Breast epithelium (tissue), 4 donors: Measurements from ENCODE around the gene NCKAP5L. TPM values are rescaled to one million over a fixed set of nuclear protein-coding genes. Genes with fewer than 3 reads are reported as not detected.

Experiments
- DNase-seq, 2 donors: peaks; one replicate each; pipeline ENCODE4 v3.0.0-alpha.2; 2019; ENCODE audit warnings: low spot score in 2 of 2
- H3K27ac ChIP-seq, 2 donors: fragments of 200-600 bp; sonication (generic) in 1 of 2; one replicate each; pipeline ENCODE4 v1.5.1; 2016 to 2019; ENCODE audit warnings: mild to moderate bottlenecking in 1 of 2
- H3K27me3 ChIP-seq, 2 donors: fragments of 200-600 bp; sonication (generic) in 1 of 2; one replicate each; pipeline versions ENCODE4 v1.5.1 to v1.6.0; 2017 to 2019; ENCODE audit warnings: control low read depth in 1 of 2, mild to moderate bottlenecking in 1 of 2
- H3K36me3 ChIP-seq: fragments of 200-600 bp; one replicate; pipeline ENCODE4 v1.5.1; 2019
- H3K4me1 ChIP-seq, 2 donors: fragments of 200-600 bp; sonication (generic); one replicate each; pipeline ENCODE4 v1.5.1; 2016 to 2019; ENCODE audit warnings: control low read depth in 1 of 2
- H3K4me3 ChIP-seq, 3 donors: fragments of 200-600 bp; sonication (generic); 1 replicate in 2 of 3; 2 replicates in 1 of 3; pipeline ENCODE4 v1.5.1; 2016 to 2019; ENCODE audit warnings: mild to moderate bottlenecking in 3 of 3, moderate library complexity in 2 of 3
- H3K9me3 ChIP-seq, 2 donors: fragments of 200-600 bp; sonication (generic) in 1 of 2; one replicate each; pipeline ENCODE4 v1.5.1; 2016 to 2019; ENCODE audit warnings: control low read depth in 1 of 2
- POLR2A ChIP-seq: fragments of 450-650 bp; IDR thresholded peaks from one replicate; pipeline ENCODE4 v1.6.1; 2016; ENCODE audit warnings: antibody characterized with exemption, mild to moderate bottlenecking, moderate library complexity
- POLR2AphosphoS5 ChIP-seq, 3 donors: sonication (generic); formaldehyde crosslinking; IDR thresholded peaks; one replicate each; pipeline ENCODE4 v1.6.1; 2017; ENCODE audit warnings: antibody characterized with exemption in 3 of 3
- intact Hi-C: fragments of 100-400 bp; cut with DNase I; formaldehyde crosslinking; loops from one replicate; pipeline ENCODE4 v1.15.1; 2023; ENCODE audit warnings: low total_unique reads
- total RNA-seq, 3 donors: library from RNA; depleted of rRNA; stranded (reverse); fragments of >200 nt; gene quantifications; one replicate each; pipeline ENCODE4 v1.1.0, GENCODE V29; 2016
- TF ChIP-seq, protein P1 (sequence below), 3 donors: fragments of 450-650 bp; IDR thresholded peaks; one replicate each; pipeline ENCODE4 v1.5.1; 2016 to 2017; ENCODE audit warnings: antibody characterized with exemption in 3 of 3, mild to moderate bottlenecking in 3 of 3, moderate library complexity in 3 of 3

NCKAP5L gene
- total RNA-seq, 3 donors from 2014 or later = 11.4 to 15.8 (median 12.1) TPM

DNA sequence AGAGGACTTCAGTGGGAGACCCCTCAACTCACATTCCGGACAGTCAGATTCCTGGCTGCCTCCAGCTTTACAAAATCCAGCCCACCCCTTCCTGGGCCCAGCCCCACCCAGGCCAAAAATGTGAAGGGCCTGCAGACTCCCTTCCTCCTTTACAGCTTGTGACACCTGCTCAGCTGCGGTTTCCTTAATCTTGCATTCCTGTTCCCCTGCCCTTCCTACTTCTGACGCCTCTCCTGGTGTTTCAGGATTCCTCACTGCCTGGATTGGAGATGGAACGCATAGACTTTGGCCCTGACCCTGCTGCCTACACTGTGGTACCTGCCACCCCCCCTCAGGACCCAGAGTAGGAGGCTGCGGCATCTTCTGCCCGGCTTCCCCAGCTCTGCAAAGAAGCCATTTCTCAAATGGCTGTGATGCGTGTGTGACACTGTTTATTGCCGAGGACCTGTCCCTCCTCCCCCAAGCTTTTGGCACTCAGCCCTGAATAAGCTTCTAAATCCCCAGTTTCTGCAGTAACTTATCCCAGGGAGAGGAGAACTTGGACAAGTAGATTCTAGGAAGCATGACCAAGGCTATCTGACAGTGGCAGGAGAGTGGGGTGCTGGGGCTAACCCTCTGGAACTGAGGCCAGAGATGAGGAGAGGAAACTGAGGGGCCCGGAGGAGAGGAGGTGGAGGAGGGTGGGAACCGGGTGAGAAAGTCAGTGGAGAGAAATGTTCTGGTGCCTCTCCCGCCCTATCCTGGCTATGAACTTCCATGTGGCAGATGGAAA is 39.5 kb upstream of the NCKAP5L start:
- no peaks in the 10 kb centered on the region for H3K27me3 ChIP-seq
- H3K27ac ChIP-seq = peak overlapping the region; percentile 67 to 88
- intact Hi-C loops = loop anchor here (1.0 kb wide), 1 partner anchor 24 kb away; no protein-coding TSS in a partner anchor
- DNase-seq = no peak
- H3K4me1 ChIP-seq = peaks cover 6 to 26% of the 10 kb centered on the region in 2 donors
- H3K9me3 ChIP-seq = no peaks in the 10 kb centered on the region
- no peak overlapping the region for H3K4me3 ChIP-seq
- no peaks in the 10 kb centered on the region for H3K36me3 ChIP-seq
- TF ChIP-seq, protein P1, sequence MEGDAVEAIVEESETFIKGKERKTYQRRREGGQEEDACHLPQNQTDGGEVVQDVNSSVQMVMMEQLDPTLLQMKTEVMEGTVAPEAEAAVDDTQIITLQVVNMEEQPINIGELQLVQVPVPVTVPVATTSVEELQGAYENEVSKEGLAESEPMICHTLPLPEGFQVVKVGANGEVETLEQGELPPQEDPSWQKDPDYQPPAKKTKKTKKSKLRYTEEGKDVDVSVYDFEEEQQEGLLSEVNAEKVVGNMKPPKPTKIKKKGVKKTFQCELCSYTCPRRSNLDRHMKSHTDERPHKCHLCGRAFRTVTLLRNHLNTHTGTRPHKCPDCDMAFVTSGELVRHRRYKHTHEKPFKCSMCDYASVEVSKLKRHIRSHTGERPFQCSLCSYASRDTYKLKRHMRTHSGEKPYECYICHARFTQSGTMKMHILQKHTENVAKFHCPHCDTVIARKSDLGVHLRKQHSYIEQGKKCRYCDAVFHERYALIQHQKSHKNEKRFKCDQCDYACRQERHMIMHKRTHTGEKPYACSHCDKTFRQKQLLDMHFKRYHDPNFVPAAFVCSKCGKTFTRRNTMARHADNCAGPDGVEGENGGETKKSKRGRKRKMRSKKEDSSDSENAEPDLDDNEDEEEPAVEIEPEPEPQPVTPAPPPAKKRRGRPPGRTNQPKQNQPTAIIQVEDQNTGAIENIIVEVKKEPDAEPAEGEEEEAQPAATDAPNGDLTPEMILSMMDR (IDR thresholded peaks at IDR 0.05) = no peak
- TF ChIP-seq POLR2A (no peak), POLR2AphosphoS5 (IDR thresholded peaks at IDR 0.05) (no peak)

DNA sequence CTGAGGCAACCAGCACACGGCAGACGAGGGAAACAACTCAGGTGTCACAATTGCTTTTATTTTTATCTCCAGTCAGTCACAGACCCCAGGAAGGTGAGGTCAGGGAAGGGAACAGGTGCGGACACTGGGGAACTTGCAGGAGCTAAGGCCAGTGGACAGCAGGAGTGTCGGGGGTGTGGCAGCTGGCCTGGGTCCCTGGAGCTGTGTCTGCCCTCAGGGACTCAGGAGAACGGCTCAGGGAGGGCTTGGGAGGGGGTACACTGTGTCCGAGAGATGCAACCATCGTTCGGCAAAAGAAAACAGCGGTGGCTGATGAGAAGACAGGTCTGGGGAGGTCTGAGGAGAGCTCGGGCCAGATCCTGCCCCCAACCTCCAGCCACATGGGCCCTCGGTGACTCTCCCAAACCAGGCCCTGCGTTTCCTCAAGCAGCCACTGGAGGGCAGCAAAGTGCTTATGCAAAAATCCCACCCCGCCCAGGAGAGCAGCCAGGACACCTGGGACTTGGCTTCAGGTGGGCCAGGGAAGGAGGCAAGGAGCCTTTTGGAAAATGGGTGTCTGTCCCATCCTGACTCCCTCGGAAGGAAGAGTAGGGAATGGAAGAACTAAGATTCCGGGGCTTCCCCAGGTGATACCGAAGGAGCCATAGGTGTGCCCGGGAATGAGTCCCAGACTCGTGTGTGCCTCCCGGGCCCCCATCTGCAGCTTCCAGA is 38.8 kb upstream of the NCKAP5L start:
- Histone ChIP-seq H3K27me3 (no peaks in the 10 kb centered on the region), H3K9me3 (no peaks in the 10 kb centered on the region), H3K4me3 (no peak overlapping the region), H3K4me1 (peaks cover 6 to 26% of the 10 kb centered on the region in 2 donors), H3K36me3 (no peaks in the 10 kb centered on the region), H3K27ac (peak overlapping the region in 1 of 2 donors; percentile 25)
- peak; percentile 70 to 84 for DNase-seq
- TF ChIP-seq POLR2AphosphoS5 (IDR thresholded peaks at IDR 0.05) = peak in 1 of 3 donors; percentile 11
- TF ChIP-seq, protein P1 (IDR thresholded peaks at IDR 0.05) = peak; percentile 94 to 96 (median 96)
- no peak for TF ChIP-seq POLR2A
- intact Hi-C loops = no loop called here

DNA sequence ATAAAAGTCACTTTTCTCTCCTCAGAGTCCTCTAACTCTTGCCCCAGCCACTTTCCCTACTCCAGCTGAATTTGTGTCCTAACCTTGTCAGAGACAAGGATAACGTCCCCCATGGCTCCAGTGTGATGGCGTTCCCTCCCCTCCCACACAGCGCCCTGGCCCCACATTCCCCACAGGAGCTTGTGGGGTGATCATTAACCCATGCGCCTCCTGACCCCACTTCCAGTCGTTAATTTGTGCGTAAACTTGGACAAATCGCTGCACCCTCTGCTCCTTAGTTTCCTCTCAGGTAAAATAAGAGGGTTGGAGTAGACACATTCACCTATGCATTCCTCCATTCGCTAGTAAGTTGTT is 37.5 kb upstream of the NCKAP5L start:
- peak in 1 of 2 donors; percentile 1 for DNase-seq
- H3K36me3 ChIP-seq = no peaks in the 10 kb centered on the region
- H3K4me3 ChIP-seq = no peak overlapping the region
- H3K9me3 ChIP-seq = no peaks in the 10 kb centered on the region
- H3K4me1 ChIP-seq = peaks cover 6 to 26% of the 10 kb centered on the region in 2 donors
- no peak overlapping the region for H3K27ac ChIP-seq
- intact Hi-C loops = no loop called here
- TF ChIP-seq POLR2AphosphoS5 (IDR thresholded peaks at IDR 0.05) = no peak
- TF ChIP-seq POLR2A = no peak
- no peaks in the 10 kb centered on the region for H3K27me3 ChIP-seq

DNA sequence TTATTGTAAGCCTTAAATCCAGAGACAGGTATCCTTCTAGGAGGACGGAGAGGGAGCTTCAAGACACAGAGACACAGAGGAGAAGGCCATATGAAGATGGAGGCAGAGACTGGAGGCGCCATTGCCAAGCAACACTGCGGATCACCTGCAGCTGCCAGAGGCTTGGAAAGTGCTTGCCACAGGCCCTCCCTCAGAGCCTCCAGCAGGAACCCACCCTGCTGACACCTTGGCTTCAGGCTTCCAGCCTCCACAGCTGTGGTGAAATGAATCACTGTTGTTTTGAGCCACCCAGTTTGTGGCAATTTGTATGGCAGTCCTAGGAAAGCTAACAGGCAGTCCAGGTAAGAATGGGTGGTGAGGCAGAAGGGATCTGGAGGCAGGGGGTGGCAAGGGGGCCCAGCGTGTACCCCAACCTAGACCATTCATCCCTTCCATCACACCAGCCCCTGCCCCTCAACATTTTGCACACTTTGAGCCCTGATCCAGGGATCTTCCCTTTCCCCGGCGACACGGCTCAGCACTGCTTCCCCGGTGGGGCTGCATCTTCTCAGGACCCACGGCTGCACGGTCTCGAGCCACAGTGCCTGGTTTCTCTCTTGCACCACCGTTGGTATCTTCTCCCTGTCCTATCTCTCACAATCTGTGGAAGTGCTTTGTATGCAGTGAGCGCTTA is 37.0 kb upstream of the NCKAP5L start:
- H3K27ac ChIP-seq = no peak overlapping the region
- intact Hi-C loops = no loop called here
- TF ChIP-seq POLR2A (no peak), POLR2AphosphoS5 (IDR thresholded peaks at IDR 0.05) (no peak)
- TF ChIP-seq, protein P1 (IDR thresholded peaks at IDR 0.05) = no peak
- no peaks in the 10 kb centered on the region for H3K27me3 ChIP-seq
- H3K4me3 ChIP-seq = no peak overlapping the region
- H3K4me1 ChIP-seq = peaks cover 6 to 26% of the 10 kb centered on the region in 2 donors
- H3K9me3 ChIP-seq = no peaks in the 10 kb centered on the region
- no peaks in the 10 kb centered on the region for H3K36me3 ChIP-seq
- DNase-seq = peak in 1 of 2 donors; percentile 9

DNA sequence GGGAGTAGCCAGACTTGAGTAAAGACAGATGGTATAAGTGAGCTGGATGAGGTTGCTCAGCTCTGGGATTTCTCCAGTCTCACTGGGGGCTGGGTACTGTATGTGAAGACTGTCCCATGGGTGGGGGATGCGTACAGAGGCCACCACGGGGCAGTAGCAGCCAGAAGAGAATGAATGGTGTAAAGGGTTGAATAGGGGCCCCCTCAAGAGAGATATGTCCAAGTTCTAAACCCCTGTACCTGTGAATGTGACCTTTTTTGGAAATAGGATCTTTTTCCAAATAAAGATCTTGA is 36.5 kb upstream of the NCKAP5L start:
- TF ChIP-seq POLR2AphosphoS5 (IDR thresholded peaks at IDR 0.05) = no peak
- no peak for TF ChIP-seq POLR2A
- TF ChIP-seq, protein P1 (IDR thresholded peaks at IDR 0.05) = no peak
- intact Hi-C loops = no loop called here
- Histone ChIP-seq H3K27me3 (no peaks in the 10 kb centered on the region), H3K4me1 (peaks cover 5 to 25% of the 10 kb centered on the region in 2 donors), H3K36me3 (no peaks in the 10 kb centered on the region), H3K9me3 (no peaks in the 10 kb centered on the region), H3K4me3 (no peak overlapping the region), H3K27ac (no peak overlapping the region)
- no peak for DNase-seq
